HepG2 (cell line): Measurements from ENCODE around the gene RACGAP1. TPM values are rescaled to one million over a fixed set of nuclear protein-coding genes. Genes with fewer than 3 reads are reported as not detected.

Source experiments
- ATAC-seq: fragments of 200-7000 bp; cut with Tn5 transposase; 3 replicates; pipeline ENCODE4 v1.9.1; 2020; ENCODE audit warnings: mild to moderate bottlenecking, moderate library complexity
- BruUV-seq: library from RNA; stranded (reverse); fragments of 400-500 nt; replicated peaks from 2 replicates; lab custom pipeline; 2021; lab: Mats Ljungman, UMichigan
- CTCF ChIA-PET: fragments of 300-600 bp; formaldehyde crosslinking; extraction: SDS; loops from one replicate; lab custom pipeline; 2021; ENCODE audit warnings: low total read pairs, inconsistent platforms, low intra/inter-chr PET ratio; lab: Yijun Ruan, JAX
- POLR2A ChIA-PET: fragments of 350-600 bp; sonication (Branson Sonifier 250); formaldehyde crosslinking; loops from one replicate; lab custom pipeline; 2020; ENCODE audit warnings: antibody characterized with exemption, inconsistent platforms; lab: Yijun Ruan, JAX
- DNase-seq: peaks from one replicate; pipeline ENCODE4 v3.0.0-alpha.2; 2015; ENCODE audit warnings: low spot score
- FAIRE-seq: peaks from 3 replicates; lab custom pipeline; 2011; peaks lifted over from hg19 to GRCh38; lab: Jason Lieb, UNC
- H2AFZ ChIP-seq: one replicate; pipeline ENCODE4 v1.6.1; 2011; ENCODE audit warnings: low read length, inconsistent platforms
- H3K27ac ChIP-seq: fragments of 300-600 bp; 3 replicates; pipeline ENCODE4 v1.8.0; 2011; ENCODE audit warnings: mixed run types, mild to moderate bottlenecking, mixed read lengths, low read length, inconsistent platforms; ENCODE audit not compliant: insufficient read depth; ENCODE audit errors: extremely low read length
- H3K27me3 ChIP-seq, 2 experiments: fragments of 200-600 bp in 1 of 2; 2 replicates in 1 of 2; 3 replicates in 1 of 2; pipeline versions ENCODE4 v1.6.0 to v1.8.0; 2011; ENCODE audit warnings: low read length in 2 of 2, mild to moderate bottlenecking in 2 of 2, moderate library complexity in 2 of 2, inconsistent platforms in 1 of 2; ENCODE audit not compliant: insufficient read depth in 2 of 2, control insufficient read depth in 1 of 2
- H3K36me3 ChIP-seq, 2 experiments: fragments of 200-600 bp in 1 of 2; replicated peaks in 1 of 2; 2 replicates in 1 of 2; 3 replicates in 1 of 2; pipeline versions ENCODE4 v1.5.1 to v1.8.0; 2011; ENCODE audit warnings: low read length in 2 of 2, inconsistent platforms in 1 of 2; ENCODE audit not compliant: insufficient read depth in 2 of 2, control insufficient read depth in 1 of 2
- H3K4me1 ChIP-seq: 2 replicates; pipeline ENCODE4 v1.5.1; 2012; ENCODE audit warnings: low read length, inconsistent platforms; ENCODE audit not compliant: insufficient read depth
- H3K4me2 ChIP-seq: 2 replicates; pipeline ENCODE4 v1.6.0; 2011; ENCODE audit warnings: low read depth, low read length, inconsistent platforms
- H3K4me3 ChIP-seq, 3 experiments: fragments of 200-600 bp in 1 of 3; sonication (generic), shearing (Covaris generic) in 1 of 3; replicated peaks in 1 of 3; 2 replicates each; pipeline ENCODE4 v1.5.1; 2011 to 2016; ENCODE audit warnings: low read length in 3 of 3, inconsistent platforms in 2 of 3, low read depth in 2 of 3, mild to moderate bottlenecking in 2 of 3, control low read depth in 1 of 3, mixed read lengths in 1 of 3; ENCODE audit not compliant: insufficient read depth in 1 of 3
- H3K79me2 ChIP-seq: one replicate; pipeline ENCODE4 v1.6.1; 2011; ENCODE audit warnings: low read length, inconsistent platforms; ENCODE audit not compliant: insufficient read depth
- H3K9ac ChIP-seq: 2 replicates; pipeline ENCODE4 v1.6.0; 2011; ENCODE audit warnings: mild to moderate bottlenecking, low read depth, low read length, inconsistent platforms; ENCODE audit not compliant: insufficient read depth
- H3K9me3 ChIP-seq: 2 replicates; pipeline ENCODE4 v1.5.1; 2012; ENCODE audit warnings: mild to moderate bottlenecking, low read length
- H4K20me1 ChIP-seq: 2 replicates; pipeline ENCODE4 v1.6.0; 2011; ENCODE audit warnings: inconsistent platforms, mild to moderate bottlenecking, low read length, moderate library complexity; ENCODE audit not compliant: insufficient read depth
- HNRNPL ChIP-seq: fragments of 200-400 bp; formaldehyde crosslinking; IDR thresholded peaks from 2 replicates; pipeline ENCODE4 v1.6.1; 2017; ENCODE audit warnings: mild to moderate bottlenecking, low read depth, low read length
- RERE ChIP-seq: IDR thresholded peaks from 2 replicates; pipeline ENCODE4 v1.6.1; 2016; ENCODE audit warnings: low read depth, missing genetic modification reagents, missing compliant biosample characterization
- TBL1XR1 ChIP-seq: fragments of 150-350 bp; IDR thresholded peaks from 2 replicates; pipeline ENCODE4 v1.6.1; 2014; ENCODE audit warnings: borderline replicate concordance, low read length; ENCODE audit not compliant: partially characterized antibody
- ZBTB2 ChIP-seq: sonication (generic); formaldehyde crosslinking; IDR thresholded peaks from 2 replicates; pipeline ENCODE4 v1.8.0; 2022; ENCODE audit warnings: low read depth, missing genetic modification reagents
- ZFP82 ChIP-seq: sonication (generic); formaldehyde crosslinking; IDR thresholded peaks from 2 replicates; pipeline ENCODE4 v1.5.1; 2020; ENCODE audit warnings: mild to moderate bottlenecking, missing genetic modification reagents, borderline replicate concordance
- ZNF362 ChIP-seq: sonication (generic); formaldehyde crosslinking; IDR thresholded peaks from 2 replicates; pipeline ENCODE4 v1.4.0; 2020; ENCODE audit warnings: missing genetic modification reagents, mild to moderate bottlenecking, borderline replicate concordance
- ZNF639 ChIP-seq: conservative IDR thresholded peaks from 2 replicates; pipeline ENCODE4 v1.6.1; 2018; ENCODE audit warnings: missing genetic modification reagents
- WGBS: methylation state at CpG from one replicate; pipeline ENCODE4 v1.1.6; 2017; ENCODE audit warnings: low lambda C conversion rate; 5-methylcytosine and 5-hydroxymethylcytosine counted together
- in situ Hi-C: cut with HindIII; loops from 2 replicates; pipeline ENCODE4 v1.10.0; 2017; ENCODE audit warnings: low pct_unique_long_range_greater_than_20kb; ENCODE audit not compliant: extremely low pct_ligation_motif_present
- intact Hi-C: fragments of 100-400 bp; cut with micrococcal nuclease; formaldehyde crosslinking; loops from one replicate; pipeline ENCODE4 v1.10.0; 2022; ENCODE audit not compliant: unreplicated experiment
- polyA plus RNA-seq, 8 experiments: library from polyadenylated mRNA; depleted of rRNA in 3 of 8; stranded (reverse) in 7 of 8; unstranded in 1 of 8; fragments of >200 nt; fragmentation: Illumina TruSeq in 4 of 8; extraction: Trizol in 4 of 8; gene quantifications; 2 replicates each; pipeline versions ENCODE4 v1.2.1 to v1.2.3, GENCODE V29; 2011 to 2016; ENCODE audit warnings: low read depth in 4 of 8, missing spikeins in 1 of 8, mixed read lengths in 1 of 8; ENCODE audit not compliant: insufficient read depth in 1 of 8
- total RNA-seq, 5 experiments: library from RNA; depleted of rRNA; stranded (reverse); fragments of >200 nt; fragmentation: Illumina TruSeq; extraction: Trizol; gene quantifications; 2 replicates each; pipeline ENCODE4 v1.2.3, GENCODE V29; 2016; ENCODE audit warnings: low read depth in 1 of 5

Gene RACGAP1
- total and polyA plus RNA-seq, 2 of the 13 experiments (the other 11 are each of a cell fraction or from before 2014, with no cell fraction given), result 16.7 to 57.9 TPM

- Histone ChIP-seq H3K4me3 (no peak overlapping the region), H3K27ac (no peak overlapping the region), H4K20me1 (no peaks in the 10 kb centered on the region), H3K36me3 (no peaks in the 10 kb centered on the region), H2AFZ (no peak overlapping the region), H3K27me3 (peaks cover 1 to 7% of the 10 kb centered on the region in 2 experiments; a peak in 3 of 5 replicates), H3K79me2 (no peaks in the 10 kb centered on the region), H3K9ac (no peak overlapping the region), H3K9me3 (no peaks in the 10 kb centered on the region), H3K4me1 (peaks cover 42% of the 10 kb centered on the region), H3K4me2 (peak overlapping the region; percentile 34; the same call in 1 of the 2 replicates)
- WGBS, result 68% methylated on average over 5 of the region's 10 CpGs
- intact Hi-C loops (loop anchor here (2.0 kb wide), 1 partner anchor 93 kb away; the partner anchor contains the start of gene CERS5), in situ Hi-C loops (loop anchor here (5.0 kb wide), 1 partner anchor 104 kb away; no protein-coding TSS in a partner anchor)
- ChIA-PET CTCF (no interaction called here), POLR2A (interaction anchor here (0.6 to 3.5 kb wide), 3 partner anchors 9 to 112 kb away, joined by 3 to 21 read pairs (median 4); partner anchors contain the start of gene COX14)
- FAIRE-seq (no peak), DNase-seq (no peak), ATAC-seq (no peak)
- BruUV-seq, result no TSS peak
- TF ChIP-seq ZFP82 (CRISPR knock-in tag), result no peak
- 0 out of 2 replicates have a peak, but pooled peaks have one; percentile 23 for TF ChIP-seq HNRNPL
- TF ChIP-seq TBL1XR1, result no peak
Observed at GRCh38 chr12:50073712-50074111, 48.4 kb upstream of the RACGAP1 start.

- H3K27ac ChIP-seq, result no peak overlapping the region
- no peak overlapping the region for H3K9ac ChIP-seq
- CTCF ChIA-PET, result no interaction called here
- H3K4me3 ChIP-seq, result no peak overlapping the region
- intact Hi-C loops, result no loop called here
- TF ChIP-seq ZNF362 (CRISPR knock-in tag) (no peak), RERE (CRISPR knock-in tag) (no peak), ZBTB2 (no peak), ZNF639 (CRISPR knock-in tag) (no peak)
- TF ChIP-seq, all 625 proteins: peak for 0
- Histone ChIP-seq H3K4me2 (no peak overlapping the region), H3K79me2 (no peaks in the 10 kb centered on the region), H3K4me1 (peaks cover 42% of the 10 kb centered on the region), H4K20me1 (no peaks in the 10 kb centered on the region), H3K27me3 (peaks cover 1 to 7% of the 10 kb centered on the region in 2 experiments; a peak in 3 of 5 replicates), H3K36me3 (no peaks in the 10 kb centered on the region), H3K9me3 (no peaks in the 10 kb centered on the region), H2AFZ (no peak overlapping the region)
- POLR2A ChIA-PET, result no interaction called here
- in situ Hi-C loops, result loop anchor here (5.0 kb wide), 1 partner anchor 104 kb away; no protein-coding TSS in a partner anchor
- WGBS, result 75% methylated on average over 2 of the region's 7 CpGs
- no TSS peak for BruUV-seq
- no peak for DNase-seq
- no peak for ATAC-seq
- FAIRE-seq, result no peak
Observed at GRCh38 chr12:50073206-50073605, 47.9 kb upstream of the RACGAP1 start.
